ENCODE measurements around the gene THEM4.
"Not testable (repeated sequence)": the region's sequence is repeated elsewhere in the genome, so short reads cannot be mapped to it uniquely, and the experiment has no call there.

Gene THEM4

GRCh38 chr1:151897991-151898431, 11.3 kb downstream of the THEM4 start:
- no peak for DNase-seq (ENCODE audit: extremely low read depth in 1 of 2, low read depth in 1 of 2)

GRCh38 chr1:151893176-151893924, 16.0 kb downstream of the THEM4 start:
- no peak for DNase-seq (ENCODE audit: extremely low read depth in 1 of 2, low read depth in 1 of 2)

- no peak for DNase-seq (ENCODE audit: extremely low read depth in 1 of 2, low read depth in 1 of 2)
Measured at GRCh38 chr1:151892190-151892589, 17.1 kb downstream of the THEM4 start.

- DNase-seq (ENCODE audit: extremely low read depth in 1 of 2, low read depth in 1 of 2): no peak
Measured at GRCh38 chr1:151891512-151891911, 17.8 kb downstream of the THEM4 start.

- DNase-seq (ENCODE audit: extremely low read depth in 1 of 2, low read depth in 1 of 2): no peak
Measured at GRCh38 chr1:151888972-151889570, 20.2 kb downstream of the THEM4 start.

GRCh38 chr1:151887028-151887427, 22.3 kb downstream of the THEM4 start:
- DNase-seq (ENCODE audit: extremely low read depth in 1 of 2, low read depth in 1 of 2): no peak

- DNase-seq (ENCODE audit: extremely low read depth in 1 of 2, low read depth in 1 of 2): no peak
Measured at GRCh38 chr1:151885479-151885878, 23.8 kb downstream of the THEM4 start.

GRCh38 chr1:151884879-151885278, 24.4 kb downstream of the THEM4 start:
- DNase-seq (ENCODE audit: extremely low read depth in 1 of 2, low read depth in 1 of 2): not testable (repeated sequence)

GRCh38 chr1:151884445-151884844, 24.9 kb downstream of the THEM4 start:
- not testable (repeated sequence) for DNase-seq (ENCODE audit: extremely low read depth in 1 of 2, low read depth in 1 of 2)

GRCh38 chr1:151883898-151884297, 25.4 kb downstream of the THEM4 start:
- not testable (repeated sequence) for DNase-seq (ENCODE audit: extremely low read depth in 1 of 2, low read depth in 1 of 2)

- DNase-seq (ENCODE audit: extremely low read depth in 1 of 2, low read depth in 1 of 2): not testable (repeated sequence)
Measured at GRCh38 chr1:151882918-151883317, 26.4 kb downstream of the THEM4 start.

- DNase-seq (ENCODE audit: extremely low read depth in 1 of 2, low read depth in 1 of 2): no peak
Measured at GRCh38 chr1:151882466-151882865, 26.8 kb downstream of the THEM4 start.

- DNase-seq (ENCODE audit: extremely low read depth in 1 of 2, low read depth in 1 of 2): no peak
Measured at GRCh38 chr1:151881479-151881878, 27.8 kb downstream of the THEM4 start.

- no peak for DNase-seq (ENCODE audit: extremely low read depth in 1 of 2, low read depth in 1 of 2)
Measured at GRCh38 chr1:151875419-151876097, 33.8 kb downstream of the THEM4 start.

GRCh38 chr1:151872776-151873175, 36.5 kb downstream of the THEM4 start:
- DNase-seq (ENCODE audit: extremely low read depth in 1 of 2, low read depth in 1 of 2): not testable (repeated sequence)

GRCh38 chr1:151871284-151872030, 37.9 kb downstream of the THEM4 start:
- DNase-seq (ENCODE audit: extremely low read depth in 1 of 2, low read depth in 1 of 2): no peak

- DNase-seq (ENCODE audit: extremely low read depth in 1 of 2, low read depth in 1 of 2): no peak
Measured at GRCh38 chr1:151868486-151868885, 40.8 kb downstream of the THEM4 start.

GRCh38 chr1:151867765-151868411, 41.4 kb downstream of the THEM4 start:
- DNase-seq (ENCODE audit: extremely low read depth in 1 of 2, low read depth in 1 of 2): no peak

GRCh38 chr1:151867321-151867720, 42.0 kb downstream of the THEM4 start:
- no peak for DNase-seq (ENCODE audit: extremely low read depth in 1 of 2, low read depth in 1 of 2)

- no peak for DNase-seq (ENCODE audit: extremely low read depth in 1 of 2, low read depth in 1 of 2)
Measured at GRCh38 chr1:151864411-151864810, 44.9 kb downstream of the THEM4 start.

- DNase-seq (ENCODE audit: extremely low read depth in 1 of 2, low read depth in 1 of 2): no peak
Measured at GRCh38 chr1:151862604-151863003, 46.7 kb downstream of the THEM4 start.

Measured in activated CD8-positive, alpha-beta memory T cell treated with anti-CD3 and anti-CD28 coated beads for 1 hour (primary cell).